Ammon's horn (tissue), 1 donor: Measurements from ENCODE around the gene TMEM255B.

ENCODE experiments used
- DNase-seq: peaks from one replicate; pipeline ENCODE4 v3.0.0-alpha.2; 2016; ENCODE audit warnings: low spot score

Gene TMEM255B

DNA sequence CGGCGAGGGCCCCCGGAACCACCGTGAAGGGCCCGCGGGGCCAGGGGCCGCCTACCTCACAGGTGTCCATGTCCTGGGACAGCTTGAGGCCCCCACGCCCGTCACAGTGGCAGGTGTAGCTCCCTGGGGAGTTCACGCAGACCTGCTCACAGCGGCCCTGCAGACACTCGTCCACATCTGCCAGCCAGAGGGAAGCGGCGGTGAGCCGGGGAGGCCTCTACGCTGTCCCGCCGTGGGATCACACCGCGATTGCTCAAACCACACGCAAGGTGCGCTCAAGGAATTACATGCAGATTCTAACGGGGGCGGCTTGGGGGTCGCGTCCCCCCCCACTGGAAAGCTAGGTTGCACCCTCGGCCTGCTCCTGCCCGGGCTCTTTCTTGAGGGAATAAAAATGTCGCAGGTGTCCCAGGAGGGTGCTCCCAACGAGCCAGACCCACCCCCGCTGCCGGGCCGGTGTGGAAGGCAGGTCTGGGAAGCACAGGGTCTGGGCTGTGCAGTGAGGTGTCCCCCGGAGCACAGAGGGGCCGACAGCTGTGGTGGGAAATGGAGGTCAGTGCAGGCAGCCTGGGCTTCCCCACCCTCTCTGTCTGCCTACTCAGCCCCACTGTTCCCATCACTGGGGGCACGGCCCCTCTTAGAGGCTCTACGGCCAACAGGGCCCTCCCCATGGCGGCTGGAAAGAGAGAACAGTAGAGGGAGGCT lies 75.6 kb downstream of the TMEM255B start:
- DNase-seq: no peak

DNA sequence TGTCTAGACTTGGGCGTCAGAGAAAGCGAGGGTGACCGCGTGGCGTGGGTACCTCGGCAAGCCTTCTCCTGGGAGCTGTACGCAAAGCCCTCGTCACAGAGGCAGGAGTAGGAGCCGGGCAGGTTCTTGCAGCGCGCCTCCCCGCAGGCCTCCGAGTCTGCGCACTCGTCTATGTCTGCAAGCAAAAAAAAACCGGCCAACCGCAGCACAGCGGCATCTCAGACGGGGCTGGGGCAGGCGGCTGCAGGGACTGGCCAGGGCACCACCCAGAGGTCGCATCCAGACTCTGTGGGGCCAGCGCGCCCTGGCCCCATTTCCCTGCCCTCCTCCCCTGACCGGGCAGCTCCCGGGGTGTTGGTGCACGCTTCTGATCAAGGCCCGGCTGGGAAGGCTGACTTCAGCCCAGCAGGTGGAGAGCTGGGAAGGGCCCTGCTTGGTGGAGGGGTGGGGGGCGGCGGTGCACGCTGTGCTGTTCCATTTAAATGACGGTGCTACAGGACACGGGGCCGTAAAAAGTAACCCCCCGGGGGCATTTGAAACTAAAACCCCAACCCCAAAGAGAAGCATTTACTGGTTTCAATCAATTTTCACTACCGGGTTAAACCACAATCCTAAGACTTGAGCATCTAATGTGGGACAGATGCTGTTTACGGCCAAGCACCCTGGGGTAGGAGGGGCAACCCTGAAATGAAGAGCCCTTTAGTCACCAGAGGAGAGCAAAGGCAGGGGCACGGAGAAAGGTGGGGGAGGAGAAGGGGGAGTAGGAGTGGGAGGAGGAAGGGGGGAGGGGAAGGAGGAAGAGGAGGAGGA lies 76.6 kb downstream of the TMEM255B start:
- DNase-seq: no peak

DNA sequence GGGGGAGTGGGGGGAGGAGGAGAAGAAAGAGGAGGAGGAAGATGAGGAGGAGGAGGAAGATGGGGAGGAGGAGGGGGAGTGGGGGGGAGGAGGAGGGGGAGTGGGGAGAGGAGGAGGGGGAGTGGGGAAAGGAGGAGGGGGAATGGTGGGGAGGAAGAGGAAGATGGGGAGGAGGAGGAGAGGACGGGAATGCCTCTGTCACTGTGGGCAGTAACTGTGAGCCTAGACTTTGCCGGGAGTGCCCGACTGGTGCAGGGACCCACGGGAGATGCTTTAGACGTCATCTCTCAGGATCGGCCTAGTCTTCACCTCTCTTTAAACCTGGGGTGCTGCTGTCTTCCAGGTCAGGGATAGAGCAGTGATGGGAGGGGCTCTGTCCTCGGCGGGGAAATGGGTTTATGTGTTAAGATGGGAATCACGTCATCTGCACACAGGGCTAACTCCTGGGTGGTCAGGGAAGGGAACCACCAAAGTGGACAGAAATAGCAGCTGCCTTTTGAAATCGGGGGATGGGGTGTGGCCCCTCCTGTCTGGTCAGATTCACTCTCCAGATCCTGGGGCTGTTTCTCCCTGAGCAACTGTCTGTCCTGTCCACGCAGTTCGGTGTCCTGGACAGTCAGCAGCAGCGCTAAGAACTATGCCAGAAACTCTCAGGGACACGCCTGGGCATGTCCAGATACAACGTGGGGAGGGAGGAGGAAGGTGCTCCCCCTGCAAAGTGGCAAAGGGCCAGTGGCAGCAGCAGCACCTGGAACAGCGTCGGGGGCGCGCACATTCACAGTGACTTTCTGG lies 77.9 kb downstream of the TMEM255B start:
- no peak for DNase-seq

DNA sequence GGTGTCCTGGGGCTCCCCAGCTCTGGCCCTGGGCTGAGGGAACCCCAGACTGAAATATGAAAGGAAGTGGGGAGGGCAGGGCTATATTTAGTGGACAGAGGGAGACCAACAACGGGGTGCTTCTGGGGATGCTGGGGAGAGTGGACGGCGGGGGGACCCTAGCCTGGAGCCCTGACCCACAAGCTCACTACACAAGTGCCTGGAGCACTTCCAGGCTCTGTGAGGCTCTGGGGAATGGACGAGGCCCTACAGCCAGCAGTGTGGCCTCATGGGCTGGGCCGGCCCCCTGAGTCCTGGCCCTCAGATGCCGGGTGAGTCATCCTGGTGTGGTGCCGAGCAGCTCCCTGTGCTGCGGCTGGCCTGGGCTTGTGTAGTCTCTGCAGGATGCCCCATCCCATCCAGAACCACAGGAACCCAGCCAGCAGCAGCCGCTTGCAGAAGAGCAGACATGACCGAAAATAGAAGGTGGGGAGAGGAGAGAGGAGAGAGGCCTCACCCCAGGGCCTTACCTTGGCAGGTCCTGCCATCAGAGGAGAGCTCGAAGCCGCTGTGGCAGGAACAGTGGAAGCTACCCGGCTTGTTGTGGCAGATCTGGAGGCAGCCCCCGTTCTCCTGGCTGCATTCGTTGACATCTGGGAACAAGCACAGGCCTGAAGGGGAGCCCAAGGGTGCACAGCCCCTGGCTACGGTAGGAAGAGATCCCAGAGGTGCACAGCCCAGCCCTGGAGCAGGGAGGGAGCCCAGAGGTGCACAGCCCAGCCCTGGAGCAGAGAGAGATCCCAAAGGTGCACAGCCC lies 78.7 kb downstream of the TMEM255B start:
- DNase-seq: peak; percentile 89

DNA sequence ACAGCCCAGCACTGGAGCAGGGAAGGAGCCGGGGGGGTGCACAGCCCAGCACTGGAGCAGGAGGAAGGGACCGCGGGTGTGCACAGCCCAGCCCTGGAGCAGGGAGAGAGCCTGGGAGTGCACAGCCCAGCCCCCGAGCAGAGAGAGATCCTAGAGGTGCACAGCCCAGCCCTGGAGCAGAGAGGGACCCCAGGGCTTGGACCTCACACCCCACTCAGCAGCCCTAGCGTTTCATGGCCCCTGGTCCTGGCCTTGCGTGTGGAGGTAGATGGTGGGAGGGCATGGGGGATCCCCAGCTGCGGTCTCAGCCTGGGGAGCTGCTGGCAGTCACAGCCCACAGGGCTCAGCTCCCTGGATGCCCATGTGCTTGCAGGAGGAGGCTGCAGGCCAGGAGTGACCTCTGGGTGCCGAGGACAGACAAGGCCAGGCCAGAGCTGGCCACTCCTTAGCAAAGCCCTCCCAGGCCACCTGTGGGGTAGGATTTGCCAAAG lies 79.7 kb downstream of the TMEM255B start:
- no peak for DNase-seq

DNA sequence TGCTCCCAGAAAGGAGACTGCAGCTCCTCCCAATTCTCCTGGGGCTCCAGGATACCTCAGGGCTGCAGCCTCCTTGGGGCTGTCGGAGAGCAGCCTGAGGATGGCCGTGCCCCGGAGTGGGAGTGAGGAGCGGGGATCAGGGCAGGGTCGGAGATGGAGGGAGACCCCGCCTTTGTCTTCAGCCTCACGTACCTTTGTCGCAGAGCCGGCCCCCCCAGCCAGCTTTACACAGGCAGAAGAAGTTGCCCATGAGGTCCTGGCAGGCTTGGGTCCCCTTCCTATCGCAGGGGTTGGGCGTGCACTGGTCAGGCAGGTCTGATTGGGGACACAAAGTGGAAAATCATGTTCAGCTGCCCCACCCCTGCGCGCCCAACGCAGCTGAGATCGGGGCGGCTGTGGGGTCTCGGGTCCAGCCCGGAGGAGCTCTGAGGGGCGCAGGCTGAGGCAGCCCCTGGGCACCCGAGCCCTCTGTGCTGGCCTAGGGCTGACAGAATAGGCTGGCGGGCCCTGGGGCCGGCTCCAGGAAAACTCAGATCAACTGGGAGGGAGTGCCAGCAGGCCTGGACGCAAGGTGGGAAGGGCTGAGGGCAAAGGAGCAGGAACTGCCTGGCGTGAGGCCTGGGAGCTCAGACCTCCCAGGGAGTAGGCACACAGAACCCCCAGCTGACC lies 80.6 kb downstream of the TMEM255B start:
- DNase-seq: no peak

DNA sequence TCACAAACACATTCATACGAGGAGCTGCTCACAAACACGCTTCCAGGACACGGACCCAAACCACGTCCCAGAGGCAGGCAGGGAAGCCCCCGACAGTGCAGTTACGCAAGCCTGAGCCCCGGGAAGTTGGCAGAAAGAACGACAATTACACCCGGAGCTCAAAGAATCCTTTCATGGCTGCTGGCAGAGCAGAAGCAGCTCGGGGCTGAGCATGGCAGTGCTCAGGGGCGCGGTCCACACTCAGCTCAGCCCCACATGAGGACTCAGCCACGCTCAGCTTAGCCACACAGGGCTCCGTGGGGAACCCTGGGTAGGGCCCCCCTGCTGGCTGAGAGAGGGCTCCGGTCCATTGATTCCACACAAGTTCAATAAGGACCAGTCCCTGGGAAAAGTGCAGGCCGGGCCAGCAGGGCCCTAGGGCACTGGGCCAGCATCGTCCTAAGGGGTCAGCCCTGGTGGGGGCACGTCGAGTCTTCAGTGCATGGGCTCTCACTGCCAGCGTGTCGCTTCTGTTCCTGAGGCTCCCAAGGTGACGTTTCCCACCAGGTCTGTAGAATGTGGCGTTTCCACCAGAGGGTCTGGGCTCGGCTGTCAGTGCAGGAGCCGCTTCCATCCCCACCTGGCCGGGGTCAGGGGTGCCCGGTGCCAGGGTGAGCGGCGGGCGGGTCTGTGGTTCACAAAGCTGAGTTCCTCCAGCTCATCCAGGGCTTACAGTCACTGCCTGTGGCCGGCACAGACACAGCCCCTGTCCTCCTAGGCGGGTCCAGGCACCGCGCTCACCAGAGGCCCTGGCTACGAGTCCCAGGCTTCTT lies 81.7 kb downstream of the TMEM255B start:
- DNase-seq: peak; percentile 82

DNA sequence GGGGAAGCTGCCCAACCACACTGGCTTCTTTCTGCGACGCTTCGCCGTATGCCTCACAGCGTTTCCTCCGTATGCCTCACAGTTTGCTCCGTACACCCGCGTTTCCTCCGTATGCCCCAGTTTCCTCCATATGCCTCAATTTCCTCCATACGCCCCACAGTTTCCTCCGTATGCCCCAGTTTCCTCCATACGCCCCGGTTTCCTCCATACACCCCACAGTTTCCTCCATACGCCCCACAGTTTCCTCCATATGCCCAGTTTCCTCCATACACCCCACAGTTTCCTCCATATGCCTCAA lies 82.3 kb downstream of the TMEM255B start:
- no peak for DNase-seq

DNA sequence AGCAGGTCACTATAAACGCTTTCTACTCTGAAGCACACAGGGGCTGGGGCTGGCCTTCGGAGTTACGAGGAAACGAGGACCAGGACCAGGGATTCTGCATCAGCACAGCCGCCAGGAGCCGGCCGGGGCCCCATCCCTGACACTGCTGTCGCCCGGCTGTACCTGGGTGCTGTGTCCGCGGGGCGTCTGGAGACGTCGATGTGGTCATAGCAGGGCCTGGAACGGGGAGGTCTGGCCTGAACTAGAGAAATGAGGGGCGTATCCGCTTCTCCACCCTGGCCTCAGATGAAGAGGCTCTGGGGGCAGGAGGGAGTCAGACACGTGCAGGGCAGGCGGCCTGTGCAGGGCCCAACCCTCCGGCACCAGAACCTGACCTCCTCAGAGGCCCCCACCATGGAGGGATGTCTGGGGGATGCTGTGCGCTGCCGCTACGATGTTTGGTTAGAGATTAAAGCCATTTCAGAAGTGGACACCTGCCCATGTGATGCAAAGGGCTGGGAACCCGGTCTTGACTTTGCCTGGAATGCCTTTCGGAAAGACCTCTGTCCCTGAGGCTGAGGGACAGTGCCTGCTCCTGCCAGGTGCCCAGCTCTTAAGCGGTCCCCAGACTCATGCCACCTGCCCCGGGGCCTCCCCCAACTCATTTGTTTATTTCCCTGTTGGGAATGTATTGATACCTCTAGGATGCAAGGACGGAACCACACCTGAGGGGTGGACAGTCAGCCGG lies 83.5 kb downstream of the TMEM255B start:
- DNase-seq: no peak

DNA sequence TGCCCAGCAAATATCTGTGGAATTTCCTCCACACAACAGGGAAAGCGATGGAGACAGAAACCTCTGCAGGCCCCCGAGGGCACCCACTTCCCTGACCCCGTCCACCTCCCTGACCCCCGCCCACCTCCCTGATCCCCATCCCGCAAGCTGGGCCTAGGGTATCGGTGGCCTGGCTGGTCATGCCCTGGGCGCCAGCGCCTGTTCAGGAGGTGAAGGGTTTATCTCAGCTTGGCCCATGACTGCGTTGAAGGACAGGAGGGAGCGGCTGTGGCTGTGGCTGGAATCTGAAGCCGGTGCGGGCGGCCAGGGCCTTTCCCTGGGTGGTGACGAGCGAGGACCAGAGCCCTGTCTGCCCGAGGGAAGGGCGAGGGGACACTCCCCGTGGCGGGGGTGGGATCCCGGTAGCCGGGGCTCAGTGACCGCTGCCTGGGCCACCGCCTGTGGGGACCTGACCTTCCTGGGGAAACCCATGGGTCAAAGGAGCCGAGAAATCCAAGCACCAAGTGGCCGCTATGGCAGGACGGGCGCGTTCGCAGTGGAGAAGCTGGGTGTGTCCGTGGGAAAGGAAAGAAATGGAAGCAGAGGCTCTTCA lies 84.1 kb downstream of the TMEM255B start:
- DNase-seq: no peak

DNA sequence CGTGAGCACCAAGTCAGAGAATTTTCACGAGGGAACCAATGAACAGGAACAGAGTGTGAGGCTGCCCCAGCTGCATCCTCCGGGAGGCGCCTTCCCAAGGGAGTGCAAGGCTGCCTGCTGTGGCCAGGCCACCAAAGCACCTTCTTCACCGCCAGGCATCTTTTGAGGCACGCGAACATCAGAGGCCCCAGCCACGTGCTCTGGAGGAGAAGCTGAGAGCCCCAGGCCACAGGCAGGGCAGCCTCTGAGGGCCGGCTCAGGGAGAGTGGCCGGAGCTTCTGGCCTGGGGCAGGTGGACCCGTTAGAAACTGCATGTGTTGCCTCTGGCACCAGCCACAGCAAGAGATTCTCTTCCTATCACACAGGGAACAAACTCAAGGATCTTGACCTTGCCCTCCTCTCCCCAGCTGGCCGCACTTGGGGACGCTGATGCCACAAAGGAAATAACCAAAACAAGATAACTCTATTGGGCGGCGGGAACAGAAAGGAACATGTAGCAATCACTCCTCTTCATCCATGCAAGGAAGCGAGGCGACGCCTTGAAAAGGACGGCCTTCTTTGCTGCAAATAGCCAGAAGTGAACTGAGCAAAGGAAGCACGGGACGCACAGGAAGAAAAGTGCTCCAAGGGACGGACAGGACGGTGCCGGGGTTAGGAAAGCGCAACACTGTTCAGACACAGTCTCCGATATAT lies 85.0 kb downstream of the TMEM255B start:
- no peak for DNase-seq

DNA sequence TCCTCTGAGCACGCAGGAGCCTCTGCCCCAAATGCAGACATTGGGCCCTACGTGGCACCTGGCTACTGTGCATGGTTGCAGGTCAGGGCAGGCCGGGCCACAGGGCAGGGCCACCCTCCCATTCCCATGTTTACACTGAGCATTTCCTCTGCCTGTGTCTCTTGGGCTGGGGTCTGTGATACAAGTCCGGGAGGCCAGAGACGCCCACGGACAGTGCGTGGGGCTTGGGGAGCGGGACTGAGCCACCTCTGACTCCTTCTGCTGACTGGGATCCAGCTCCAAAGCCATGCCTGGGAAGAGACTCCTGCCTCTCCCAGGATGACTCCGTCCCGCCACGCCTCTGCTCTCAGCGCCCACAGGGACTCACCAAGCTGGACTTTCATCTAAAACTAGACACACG lies 86.0 kb downstream of the TMEM255B start:
- no peak for DNase-seq

DNA sequence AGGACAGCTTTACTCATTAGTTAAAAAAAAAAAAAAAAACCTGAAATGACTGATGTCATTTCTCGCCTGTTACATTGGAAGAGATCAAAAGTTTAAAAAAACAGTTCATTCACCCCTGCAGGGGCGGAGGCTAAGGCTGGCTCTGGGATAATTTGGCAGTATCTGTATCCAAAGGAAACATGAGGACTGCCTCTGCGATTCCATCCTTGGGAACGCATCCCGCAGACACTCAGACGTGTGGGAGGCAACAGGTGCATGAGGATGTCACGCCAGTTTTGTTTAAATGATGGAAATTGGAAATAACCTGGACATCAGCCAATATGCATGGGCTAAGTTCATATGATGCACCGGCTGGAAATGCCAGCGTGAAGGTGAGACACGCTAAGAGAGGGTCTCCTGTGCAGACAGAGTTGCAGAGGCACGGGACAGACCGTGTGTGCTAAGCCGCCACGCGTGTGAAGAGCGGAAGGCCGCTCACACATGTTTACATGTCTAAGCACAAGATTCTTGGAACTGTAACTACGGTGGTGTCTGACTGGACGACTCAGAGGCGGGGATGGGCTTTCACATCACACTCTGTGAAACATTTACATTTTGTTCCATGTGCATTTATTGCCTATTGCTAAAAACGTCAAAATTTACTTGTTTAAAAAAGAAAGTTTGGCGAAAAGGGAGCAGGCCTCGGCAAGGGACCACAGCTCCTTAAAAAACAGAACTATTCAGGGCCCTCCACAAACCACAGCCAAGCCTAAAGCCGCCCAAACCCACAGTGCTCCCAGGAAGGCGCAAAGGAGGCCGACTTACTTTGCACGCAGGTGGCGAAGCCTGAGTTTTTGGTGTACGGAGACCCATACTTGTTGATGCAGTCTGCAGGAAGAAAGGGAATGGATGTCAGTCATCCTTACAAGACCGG lies 87.0 kb downstream of the TMEM255B start:
- DNase-seq: no peak

DNA sequence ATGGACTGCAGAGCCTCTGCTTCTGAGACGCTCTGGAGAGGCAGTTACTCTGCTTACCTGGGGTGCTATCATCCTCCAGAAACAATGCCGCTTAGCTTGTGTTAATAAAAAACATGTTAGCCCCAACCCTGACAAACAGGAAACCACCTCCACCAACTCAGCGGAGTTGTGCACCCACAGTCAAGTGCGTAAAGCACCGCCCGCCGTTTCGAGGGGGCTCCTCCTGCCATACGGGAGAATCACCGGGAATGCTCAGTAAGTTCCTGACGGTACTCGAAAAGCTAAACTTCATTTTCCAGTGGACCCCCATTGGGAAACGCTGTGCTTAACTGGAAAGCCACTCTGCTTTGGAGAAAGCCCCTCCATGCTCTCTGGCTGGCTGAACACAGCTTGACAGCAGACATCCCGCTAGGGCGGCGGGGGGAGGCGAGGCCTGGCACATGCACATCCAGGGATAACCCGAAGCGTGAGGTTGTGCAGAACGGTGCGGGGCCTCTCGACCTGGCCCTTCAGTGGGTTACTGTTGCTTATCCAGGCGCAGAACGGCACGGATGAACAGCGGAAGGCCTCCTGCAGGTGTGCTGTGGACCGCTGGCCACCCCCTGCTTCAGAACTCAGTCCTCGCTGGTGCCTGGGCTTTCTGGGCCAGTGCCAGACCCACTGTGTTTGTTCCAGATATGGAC lies 87.8 kb downstream of the TMEM255B start:
- DNase-seq: no peak

DNA sequence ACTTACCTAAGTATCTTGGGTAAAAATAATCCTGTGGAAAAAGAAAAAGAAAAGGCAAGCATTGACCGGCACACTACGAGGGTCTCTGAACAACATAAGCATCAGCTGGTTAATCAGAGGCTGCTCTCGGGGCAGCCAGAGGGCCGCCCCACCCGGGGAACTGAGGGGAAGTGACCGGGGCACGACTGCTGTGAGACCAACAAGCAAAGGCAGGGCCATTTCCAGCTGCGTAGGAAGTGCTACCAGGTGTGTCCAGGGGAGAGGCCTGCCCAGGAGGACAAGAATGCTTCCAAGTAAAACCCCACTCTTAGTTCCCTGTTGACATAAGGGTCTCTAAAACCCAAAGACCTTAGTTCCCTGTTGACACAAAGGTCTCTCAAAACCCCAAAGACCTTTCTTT lies 89.0 kb downstream of the TMEM255B start:
- DNase-seq: no peak

DNA sequence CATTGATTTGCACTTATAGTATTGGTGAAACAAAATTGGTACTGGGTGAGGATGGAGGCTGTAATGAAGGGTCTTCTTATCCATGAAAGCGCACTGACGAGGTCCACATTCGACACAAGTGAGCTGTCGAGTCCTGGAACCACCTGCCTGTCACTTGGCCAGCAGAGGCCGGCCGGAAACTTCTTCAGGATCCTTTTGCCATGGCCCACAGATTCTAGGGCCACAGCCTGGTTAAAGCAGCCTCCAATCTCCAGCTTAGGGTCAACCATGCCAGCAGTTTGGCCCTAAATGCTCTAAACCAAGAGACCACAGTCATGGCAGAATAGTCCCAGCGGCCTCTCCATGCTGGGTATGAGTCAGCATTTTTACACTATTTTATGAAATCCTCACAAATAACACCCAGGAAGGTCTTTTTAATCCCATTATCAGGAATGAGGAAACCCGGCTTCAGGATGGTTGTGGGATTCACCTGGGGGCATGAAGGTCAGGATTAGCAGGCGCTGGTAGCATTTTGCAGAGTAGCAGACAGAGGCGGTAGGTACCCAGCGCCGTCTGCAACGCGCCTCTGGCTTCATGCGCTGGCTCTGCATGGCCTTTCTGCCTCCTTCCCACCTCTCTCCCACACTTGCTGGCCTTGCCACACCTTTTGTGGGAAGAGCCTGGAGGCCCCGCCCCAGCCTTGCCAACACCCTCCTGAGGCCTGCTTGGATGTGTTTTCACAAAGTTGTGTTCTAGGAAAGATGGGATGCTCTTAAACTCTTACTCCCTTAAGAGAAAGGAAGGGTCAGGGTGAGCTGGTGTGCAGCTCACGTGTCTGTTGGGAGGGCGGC lies 89.6 kb downstream of the TMEM255B start:
- no peak for DNase-seq
